ENCODE results near the gene HHLA2. TPM values are rescaled to one million over a fixed set of nuclear protein-coding genes. Genes with fewer than 3 reads are reported as not detected.
A peak's percentile ranks its signal among the peaks of the same experiment; 100 is the strongest.

Gene HHLA2
- total RNA-seq, 2 donors from 2014 or later, result 2.1 TPM; not detected in 1

DNA sequence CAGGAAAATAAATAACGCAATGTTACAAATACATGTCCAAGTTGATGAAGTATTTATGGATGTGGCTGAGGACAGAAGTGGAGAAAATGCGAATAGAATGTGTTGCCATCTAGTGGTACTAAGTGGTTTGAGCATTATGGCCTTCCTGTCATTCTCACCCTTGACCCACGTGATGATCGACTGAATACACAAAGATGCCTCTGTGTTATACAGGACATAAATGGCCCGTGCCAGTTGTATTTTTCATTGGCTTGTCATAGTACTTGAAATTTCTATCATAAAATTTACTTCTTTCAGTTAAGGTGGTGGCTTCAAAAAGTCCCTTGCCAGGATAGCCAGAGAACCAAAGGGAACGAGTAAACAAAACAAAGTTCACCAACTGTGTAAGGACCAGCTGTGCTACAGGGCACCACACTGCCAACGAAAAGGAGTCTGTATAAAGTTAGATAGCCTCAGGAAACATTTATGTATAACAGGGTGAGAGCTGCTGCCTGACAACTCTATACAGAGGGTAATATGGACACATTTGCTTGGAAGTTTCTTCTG, 110.4 kb downstream of the HHLA2 start:
- 5 to 36% methylated on average over 7 of the region's 7 CpGs for WGBS, 2 donors
- H3K27me3 ChIP-seq, result no peaks in the 10 kb centered on the region
- intact Hi-C loops (cut with DNase I), result no loop called here
- TF ChIP-seq, protein P1, sequence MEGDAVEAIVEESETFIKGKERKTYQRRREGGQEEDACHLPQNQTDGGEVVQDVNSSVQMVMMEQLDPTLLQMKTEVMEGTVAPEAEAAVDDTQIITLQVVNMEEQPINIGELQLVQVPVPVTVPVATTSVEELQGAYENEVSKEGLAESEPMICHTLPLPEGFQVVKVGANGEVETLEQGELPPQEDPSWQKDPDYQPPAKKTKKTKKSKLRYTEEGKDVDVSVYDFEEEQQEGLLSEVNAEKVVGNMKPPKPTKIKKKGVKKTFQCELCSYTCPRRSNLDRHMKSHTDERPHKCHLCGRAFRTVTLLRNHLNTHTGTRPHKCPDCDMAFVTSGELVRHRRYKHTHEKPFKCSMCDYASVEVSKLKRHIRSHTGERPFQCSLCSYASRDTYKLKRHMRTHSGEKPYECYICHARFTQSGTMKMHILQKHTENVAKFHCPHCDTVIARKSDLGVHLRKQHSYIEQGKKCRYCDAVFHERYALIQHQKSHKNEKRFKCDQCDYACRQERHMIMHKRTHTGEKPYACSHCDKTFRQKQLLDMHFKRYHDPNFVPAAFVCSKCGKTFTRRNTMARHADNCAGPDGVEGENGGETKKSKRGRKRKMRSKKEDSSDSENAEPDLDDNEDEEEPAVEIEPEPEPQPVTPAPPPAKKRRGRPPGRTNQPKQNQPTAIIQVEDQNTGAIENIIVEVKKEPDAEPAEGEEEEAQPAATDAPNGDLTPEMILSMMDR (IDR thresholded peaks at IDR 0.05), result peak; percentile 16 to 93 (median 78)
- TF ChIP-seq POLR2A (IDR thresholded peaks at IDR 0.05), result no peak
- H3K36me3 ChIP-seq (replicated peaks in 1 of 2; ENCODE audit: insufficient read depth in 1 of 2, low read depth in 2 of 2), result no peaks in the 10 kb centered on the region
- ATAC-seq, result peak; percentile 93
- H3K27ac ChIP-seq, result peak overlapping the region in 1 of 4 donors; percentile 51
- H3K9me3 ChIP-seq, result no peaks in the 10 kb centered on the region
- H3K4me1 ChIP-seq, result peaks cover 21% of the 10 kb centered on the region
- no peak overlapping the region for H3K4me3 ChIP-seq
- DNase-seq, result peak in 3 of 4 donors; percentile 23 to 74 (median 35)

DNA sequence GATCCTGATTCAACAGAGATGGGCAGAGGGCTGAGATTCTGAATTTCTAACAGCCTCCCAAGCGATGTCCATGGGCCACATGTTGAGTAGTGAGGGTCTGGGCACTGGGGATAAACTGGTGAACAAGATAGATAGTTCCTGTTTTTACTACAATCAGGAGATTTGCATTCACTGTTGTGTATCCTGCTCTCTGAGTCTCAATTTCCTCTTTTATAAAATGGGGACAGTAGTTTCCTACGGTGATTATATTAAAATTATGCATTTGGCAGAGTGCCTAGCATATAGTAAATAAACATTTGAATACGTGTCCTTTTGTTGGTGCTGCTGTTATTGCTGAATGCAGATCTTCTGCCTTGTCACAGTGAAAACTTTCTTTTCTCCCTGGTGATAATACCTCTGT, 111.5 kb downstream of the HHLA2 start:
- Histone ChIP-seq H3K4me3 (no peak overlapping the region), H3K4me1 (peaks cover 31% of the 10 kb centered on the region), H3K36me3 (replicated peaks in 1 of 2; ENCODE audit: insufficient read depth in 1 of 2, low read depth in 2 of 2) (no peaks in the 10 kb centered on the region), H3K9me3 (no peaks in the 10 kb centered on the region), H3K27me3 (no peaks in the 10 kb centered on the region), H3K27ac (no peak overlapping the region)
- intact Hi-C loops (cut with DNase I), result no loop called here
- TF ChIP-seq, protein P1 (IDR thresholded peaks at IDR 0.05), result no peak
- TF ChIP-seq POLR2A (IDR thresholded peaks at IDR 0.05), result no peak
- no peak for ATAC-seq
- DNase-seq, result no peak
- WGBS, 2 donors, result 68 to 82% methylated on average over 3 of the region's 3 CpGs

DNA sequence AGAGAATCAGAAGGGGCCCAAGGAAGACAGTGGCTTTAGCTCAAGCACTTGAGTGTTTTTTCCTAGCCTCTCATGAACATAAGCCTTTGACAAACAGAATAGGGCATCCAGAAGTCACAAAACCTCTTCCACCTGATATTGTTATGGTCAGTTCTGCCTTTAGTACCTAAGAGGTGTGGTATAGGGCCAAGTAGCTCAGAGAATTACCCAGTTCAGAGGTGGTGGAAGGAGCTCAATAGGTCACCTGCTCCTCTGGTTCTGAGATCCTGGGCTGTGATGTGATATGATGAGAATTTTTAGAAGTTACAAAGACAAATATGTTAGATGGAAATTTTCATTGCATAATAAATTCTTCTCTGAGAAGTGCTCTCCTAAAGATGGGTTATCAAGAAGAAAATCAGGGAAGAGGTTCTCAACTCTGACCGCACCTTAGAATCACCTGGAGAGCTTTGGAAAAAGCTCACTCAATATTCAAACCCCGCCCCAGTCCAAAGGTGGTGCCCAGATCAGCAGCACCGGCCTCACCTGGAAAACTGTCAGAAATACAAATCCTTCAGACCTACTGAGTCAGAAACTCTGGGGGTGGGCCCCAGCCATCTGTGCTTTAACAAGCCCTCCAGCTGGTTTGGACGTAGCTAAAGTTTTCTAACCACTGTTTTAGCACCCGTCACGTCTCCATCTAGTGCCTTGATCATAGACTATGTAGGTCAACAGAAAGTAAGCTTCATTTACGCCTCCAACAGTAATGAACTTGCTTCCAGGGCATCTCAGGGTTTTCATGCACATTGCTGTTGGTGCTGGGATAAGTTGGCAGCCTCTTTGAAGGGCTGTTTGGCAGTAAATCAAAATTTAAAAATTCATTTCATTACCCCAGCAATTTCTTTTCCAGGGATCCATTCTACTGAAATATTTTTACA, 112.8 kb downstream of the HHLA2 start:
- H3K9me3 ChIP-seq, result no peaks in the 10 kb centered on the region
- no peak for ATAC-seq
- 76 to 88% methylated on average over 7 of the region's 7 CpGs for WGBS, 2 donors
- intact Hi-C loops (cut with DNase I), result no loop called here
- DNase-seq, result no peak
- H3K36me3 ChIP-seq (replicated peaks in 1 of 2; ENCODE audit: insufficient read depth in 1 of 2, low read depth in 2 of 2), result no peaks in the 10 kb centered on the region
- peaks cover 26% of the 10 kb centered on the region for H3K4me1 ChIP-seq
- no peaks in the 10 kb centered on the region for H3K27me3 ChIP-seq
- H3K27ac ChIP-seq, result no peak overlapping the region
- TF ChIP-seq POLR2A (IDR thresholded peaks at IDR 0.05), result no peak
- TF ChIP-seq, protein P1 (IDR thresholded peaks at IDR 0.05), result no peak
- H3K4me3 ChIP-seq, result no peak overlapping the region

DNA sequence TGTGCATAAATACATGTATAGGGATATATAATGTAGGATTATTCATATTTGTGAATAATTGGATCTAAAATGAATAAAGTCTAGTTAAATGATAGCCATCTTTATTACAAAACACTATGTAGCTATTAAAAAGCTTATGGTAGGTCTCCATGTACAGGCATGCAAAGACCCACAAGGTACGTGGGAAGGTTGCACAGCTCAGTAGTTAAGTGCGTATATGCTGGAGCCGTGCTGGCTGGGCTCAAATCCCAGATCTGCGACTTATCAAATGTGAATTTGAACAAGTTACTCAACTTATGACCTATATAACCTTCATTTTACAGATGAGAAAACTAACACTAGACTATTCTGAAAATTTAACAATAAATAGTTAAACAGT, 113.4 kb downstream of the HHLA2 start:
- WGBS, 2 donors, result 79 to 88% methylated on average over 4 of the region's 4 CpGs
- intact Hi-C loops (cut with DNase I), result no loop called here

More for the DNA sequence above, 113.4 kb downstream of the HHLA2 start:
- H3K4me3 ChIP-seq, result no peak overlapping the region
- no peak for TF ChIP-seq POLR2A (IDR thresholded peaks at IDR 0.05)
- TF ChIP-seq, protein P1 (IDR thresholded peaks at IDR 0.05), result no peak
- ATAC-seq (no peak), DNase-seq (no peak)
- H3K36me3 ChIP-seq (replicated peaks in 1 of 2; ENCODE audit: insufficient read depth in 1 of 2, low read depth in 2 of 2), result no peaks in the 10 kb centered on the region
- H3K27ac ChIP-seq, result no peak overlapping the region
- no peaks in the 10 kb centered on the region for H3K27me3 ChIP-seq
- H3K9me3 ChIP-seq, result no peaks in the 10 kb centered on the region
- peaks cover 26% of the 10 kb centered on the region for H3K4me1 ChIP-seq

Measured in body of pancreas (tissue), 4 donors.